HG02642 (cell line): Measurements from ENCODE around the gene CHRNA4.
"Not testable (repeated sequence)": the region's sequence is repeated elsewhere in the genome, so short reads cannot be mapped to it uniquely, and the experiment has no call there.

Source experiments
- ATAC-seq: cut with Tn5 transposase; IDR thresholded peaks from one replicate; pipeline ENCODE4 v1.9.1; 2021; ENCODE audit warnings: mild to moderate bottlenecking; ENCODE audit not compliant: unreplicated experiment, poor library complexity

CHRNA4 gene

GRCh38 chr20:63379872-63380271, 18.7 kb upstream of the CHRNA4 start:
- not testable (repeated sequence) for ATAC-seq

- ATAC-seq: no peak
Observed at GRCh38 chr20:63379296-63379695, 18.1 kb upstream of the CHRNA4 start.

GRCh38 chr20:63378626-63379025, 17.5 kb upstream of the CHRNA4 start:
- ATAC-seq: no peak

- no peak for ATAC-seq
Observed at GRCh38 chr20:63377951-63378381, 16.8 kb upstream of the CHRNA4 start.

GRCh38 chr20:63377256-63377941, 16.2 kb upstream of the CHRNA4 start:
- no peak for ATAC-seq

GRCh38 chr20:63376283-63377250, 15.4 kb upstream of the CHRNA4 start:
- ATAC-seq: no peak

GRCh38 chr20:63375438-63375837, 14.3 kb upstream of the CHRNA4 start:
- ATAC-seq: no peak

GRCh38 chr20:63374504-63374903, 13.4 kb upstream of the CHRNA4 start:
- no peak for ATAC-seq

GRCh38 chr20:63373996-63374395, 12.8 kb upstream of the CHRNA4 start:
- ATAC-seq: no peak

- ATAC-seq: no peak
Observed at GRCh38 chr20:63372971-63373885, 12.1 kb upstream of the CHRNA4 start.

- ATAC-seq: no peak
Observed at GRCh38 chr20:63371291-63371865, 10.2 kb upstream of the CHRNA4 start.

GRCh38 chr20:63370618-63371187, 9.6 kb upstream of the CHRNA4 start:
- ATAC-seq: no peak

GRCh38 chr20:63369724-63370617, 8.8 kb upstream of the CHRNA4 start:
- no peak for ATAC-seq

GRCh38 chr20:63369024-63369530, 7.9 kb upstream of the CHRNA4 start:
- ATAC-seq: no peak

- ATAC-seq: no peak
Observed at GRCh38 chr20:63368151-63368550, 7.0 kb upstream of the CHRNA4 start.

GRCh38 chr20:63367446-63368055, 6.4 kb upstream of the CHRNA4 start:
- ATAC-seq: no peak

- no peak for ATAC-seq
Observed at GRCh38 chr20:63366390-63367365, 5.5 kb upstream of the CHRNA4 start.
